Measurements from ENCODE around the gene SMARCC1. TPM values are rescaled to one million over a fixed set of nuclear protein-coding genes. Genes with fewer than 3 reads are reported as not detected.

Gene SMARCC1
- total and polyA plus RNA-seq, 4 experiments from 2014 or later = 29.5 to 101 (median 72.7) TPM

DNA sequence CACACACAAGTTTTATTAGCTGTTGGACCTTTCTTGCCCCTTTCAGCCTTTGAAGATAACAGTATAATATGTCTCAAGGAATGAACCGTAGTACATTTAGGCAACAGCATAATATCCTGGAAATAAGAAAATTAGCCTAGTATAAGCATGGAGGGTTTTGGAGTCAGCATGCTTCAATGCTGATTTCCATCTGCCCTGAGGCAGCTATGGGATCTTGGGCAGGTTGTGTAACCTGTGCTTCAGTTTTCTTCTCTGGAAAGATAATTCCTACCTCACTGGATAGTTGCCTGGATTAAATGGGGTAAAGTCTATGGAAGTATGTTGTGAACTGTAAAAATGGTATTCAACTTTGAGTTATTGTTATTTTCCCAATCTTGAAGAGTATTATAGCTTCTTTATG is 22.9 kb upstream of the SMARCC1 start:
- no peaks in the 10 kb centered on the region for H3K9me3 Mint-ChIP-seq
- peak overlapping the region in 6 of 7 donors; percentile 19 to 97 (median 86) for H3K27ac Mint-ChIP-seq
- no peak for DNase-seq
- Histone ChIP-seq H3K9me3 (ENCODE audit: control insufficient read depth in 1 of 2, low read length in 2 of 2) (no peaks in the 10 kb centered on the region), H3K36me3 (ENCODE audit: insufficient read depth, low read length) (no peaks in the 10 kb centered on the region), H3K4me3 (ENCODE audit: low read length in 2 of 2) (no peak overlapping the region), H3K27me3 (ENCODE audit: insufficient read depth, low read length) (no peaks in the 10 kb centered on the region), H3K27ac (ENCODE audit: low read depth, low read length) (peak overlapping the region; percentile 90), H3K4me1 (ENCODE audit: insufficient read depth, low read length) (peaks cover 27% of the 10 kb centered on the region)
- no peaks in the 10 kb centered on the region for H3K27me3 Mint-ChIP-seq
- H3K4me1 Mint-ChIP-seq = peaks cover 15 to 27% (median 22%) of the 10 kb centered on the region in 4 donors
- ChIA-PET CTCF (ENCODE audit: partially characterized antibody) (interaction anchor here (1.1 to 2.2 kb wide), 6 partner anchors 8 to 284 kb away, joined by 3 to 15 read pairs (median 4); no protein-coding TSS in a partner anchor), POLR2A (ENCODE audit: partially characterized antibody) (interaction anchor here (1.2 to 2.3 kb wide), 3 partner anchors 11 to 24 kb away, joined by 4 to 8 read pairs (median 7); partner anchors contain the start of gene SMARCC1)
- H3K4me3 Mint-ChIP-seq = peak overlapping the region; percentile 47 to 94 (median 92)
- H3K36me3 Mint-ChIP-seq = peaks cover 4 to 19% of the 10 kb centered on the region in 2 donors
- intact Hi-C loops (cut with micrococcal nuclease) = loop anchor here (5.0 kb wide), 1 partner anchor 292 kb away; the partner anchor contains the start of gene ELP6

GRCh38 chr3:47803480-47804025 is 21.9 kb upstream of the SMARCC1 start:
- Mint-ChIP-seq H3K4me3 (peak overlapping the region; percentile 89 to 94 (median 93)), H3K9me3 (no peaks in the 10 kb centered on the region), H3K27ac (peak overlapping the region; percentile 91 to 98 (median 96)), H3K36me3 (peaks cover 4 to 15% of the 10 kb centered on the region in 2 donors), H3K27me3 (no peaks in the 10 kb centered on the region), H3K4me1 (peaks cover 15 to 27% (median 22%) of the 10 kb centered on the region in 4 donors)
- Histone ChIP-seq H3K4me3 (ENCODE audit: low read length in 2 of 2) (peak overlapping the region; percentile 43 to 95), H3K36me3 (ENCODE audit: insufficient read depth, low read length) (no peaks in the 10 kb centered on the region), H3K27me3 (ENCODE audit: insufficient read depth, low read length) (no peaks in the 10 kb centered on the region), H3K4me1 (ENCODE audit: insufficient read depth, low read length) (peaks cover 27% of the 10 kb centered on the region), H3K9me3 (ENCODE audit: control insufficient read depth in 1 of 2, low read length in 2 of 2) (no peaks in the 10 kb centered on the region), H3K27ac (ENCODE audit: low read depth, low read length) (peak overlapping the region; percentile 90)
- POLR2A ChIA-PET (ENCODE audit: partially characterized antibody) = interaction anchor here (1.2 to 2.3 kb wide), 2 partner anchors 22 to 23 kb away, joined by 4 to 8 read pairs; partner anchors contain the start of gene SMARCC1
- DNase-seq = no peak
- CTCF ChIA-PET (ENCODE audit: partially characterized antibody) = no interaction called here
- intact Hi-C loops (cut with micrococcal nuclease) = loop anchor here (1.0 to 5.0 kb wide), 5 partner anchors 15 to 423 kb away; partner anchors contain the start of genes ELP6, PTPN23 and SMARCC1

- H3K4me3 Mint-ChIP-seq = peak within 1 kb of the TSS; percentile 93 to 97 (median 95)
- H3K27ac Mint-ChIP-seq = peak within 1 kb of the TSS; percentile 91 to 98 (median 97)
- CTCF ChIA-PET (ENCODE audit: partially characterized antibody) = interaction anchor here (1.1 to 2.6 kb wide), 3 partner anchors 22 to 281 kb away, joined by 3 to 17 read pairs (median 15); no protein-coding TSS in a partner anchor
- Histone ChIP-seq H3K36me3 (ENCODE audit: insufficient read depth, low read length) (no peaks in the 10 kb centered on the region), H3K27me3 (ENCODE audit: insufficient read depth, low read length) (no peaks in the 10 kb centered on the region), H3K27ac (ENCODE audit: low read depth, low read length) (peak within 1 kb of the TSS; percentile 90), H3K9me3 (ENCODE audit: control insufficient read depth in 1 of 2, low read length in 2 of 2) (no peaks in the 10 kb centered on the region), H3K4me3 (ENCODE audit: low read length in 2 of 2) (peak within 1 kb of the TSS; percentile 95 to 97), H3K4me1 (ENCODE audit: insufficient read depth, low read length) (peaks cover 27% of the 10 kb centered on the region)
- POLR2A ChIA-PET (ENCODE audit: partially characterized antibody) = interaction anchor here (0.9 to 1.9 kb wide), 6 partner anchors 9 to 422 kb away, joined by 3 to 8 read pairs (median 4); partner anchors contain the start of genes ELP6, PTPN23 and SCAP
- intact Hi-C loops (cut with micrococcal nuclease) = loop anchor here (1.0 to 5.0 kb wide), 5 partner anchors 14 to 422 kb away; partner anchors contain the start of genes ELP6, PTPN23 and SMARCC1
- H3K36me3 Mint-ChIP-seq = peaks cover 4 to 15% of the 10 kb centered on the region in 2 donors
- no peaks in the 10 kb centered on the region for H3K27me3 Mint-ChIP-seq
- H3K4me1 Mint-ChIP-seq = peaks cover 15 to 27% (median 22%) of the 10 kb centered on the region in 4 donors
- no peaks in the 10 kb centered on the region for H3K9me3 Mint-ChIP-seq
- DNase-seq = peak; percentile 81 to 90 (median 84)
Observed at GRCh38 chr3:47802734-47803479, 21.2 kb upstream of the SMARCC1 start, which contains the start of gene DHX30. Gene DHX30 (plus strand): TSS chr3:47803138. CDS start chr3:47810684, 7,546 bp downstream.

- Histone ChIP-seq H3K36me3 (ENCODE audit: insufficient read depth, low read length) (no peaks in the 10 kb centered on the region), H3K9me3 (ENCODE audit: control insufficient read depth in 1 of 2, low read length in 2 of 2) (no peaks in the 10 kb centered on the region), H3K27ac (ENCODE audit: low read depth, low read length) (no peak overlapping the region), H3K4me1 (ENCODE audit: insufficient read depth, low read length) (peaks cover 22% of the 10 kb centered on the region), H3K27me3 (ENCODE audit: insufficient read depth, low read length) (no peaks in the 10 kb centered on the region), H3K4me3 (ENCODE audit: low read length in 2 of 2) (no peak overlapping the region)
- intact Hi-C loops (cut with micrococcal nuclease) = loop anchor here (5.0 kb wide), 1 partner anchor 287 kb away; the partner anchor contains the start of gene ELP6
- H3K4me3 Mint-ChIP-seq = no peak overlapping the region
- H3K4me1 Mint-ChIP-seq = peaks cover 13 to 26% (median 20%) of the 10 kb centered on the region in 4 donors
- DNase-seq = no peak
- H3K36me3 Mint-ChIP-seq = peaks cover 0 to 8% of the 10 kb centered on the region in 2 donors
- ChIA-PET POLR2A (ENCODE audit: partially characterized antibody) (no interaction called here), CTCF (ENCODE audit: partially characterized antibody) (interaction anchor here (0.8 to 2.1 kb wide), 2 partner anchors 25 to 277 kb away, joined by 5 to 9 read pairs; no protein-coding TSS in a partner anchor)
- H3K27me3 Mint-ChIP-seq = peaks cover 0 to 3% of the 10 kb centered on the region in 2 donors
- H3K9me3 Mint-ChIP-seq = no peaks in the 10 kb centered on the region
- H3K27ac Mint-ChIP-seq = no peak overlapping the region
Observed at GRCh38 chr3:47799733-47800132, 18.0 kb upstream of the SMARCC1 start.

DNA sequence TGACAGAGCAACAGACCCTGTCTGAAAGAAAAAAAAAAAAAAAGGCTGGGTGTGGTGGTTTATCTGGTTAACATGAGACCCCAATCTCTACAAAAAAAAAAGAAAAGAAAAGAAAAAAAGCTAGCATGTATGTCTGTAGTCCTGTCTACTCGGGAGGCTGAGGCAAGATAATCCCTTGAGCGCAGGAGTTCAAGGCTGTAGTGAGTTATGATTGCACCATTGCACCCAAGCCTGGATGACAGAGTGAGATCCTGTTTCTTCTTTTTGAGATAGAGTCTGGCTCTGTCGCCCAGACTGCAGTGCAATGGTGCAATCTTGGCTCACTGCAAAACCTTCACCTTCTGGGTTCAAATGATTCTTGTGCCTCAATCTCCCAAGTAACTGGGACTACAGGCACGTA is 12.9 kb upstream of the SMARCC1 start:
- H3K9me3 ChIP-seq (ENCODE audit: control insufficient read depth in 1 of 2, low read length in 2 of 2) = no peaks in the 10 kb centered on the region
- no peak for DNase-seq

DNA sequence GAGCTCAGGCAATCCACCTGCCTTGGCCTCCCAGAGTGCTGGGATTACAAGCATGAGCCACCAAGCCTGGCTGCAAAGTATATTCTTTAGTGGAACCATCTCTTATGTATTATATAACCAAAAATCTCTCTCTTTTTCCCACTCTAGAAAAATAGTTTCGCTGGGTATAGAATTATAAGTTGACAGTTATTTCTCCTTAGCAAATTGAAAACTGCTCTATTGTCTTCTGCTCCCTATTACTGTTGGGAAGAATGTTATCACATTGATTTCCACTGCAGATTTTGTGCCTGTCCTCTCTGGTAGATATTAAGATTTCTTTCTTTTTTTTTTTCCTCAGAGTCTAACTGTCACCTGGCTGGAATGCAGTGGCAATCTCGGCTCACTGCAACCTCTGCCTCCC is 11.0 kb upstream of the SMARCC1 start:
- H3K4me3 Mint-ChIP-seq = no peak overlapping the region

More for the DNA sequence above, 12.9 kb upstream of the SMARCC1 start:
- Histone ChIP-seq H3K27ac (ENCODE audit: low read depth, low read length) (no peak overlapping the region), H3K36me3 (ENCODE audit: insufficient read depth, low read length) (no peaks in the 10 kb centered on the region), H3K4me3 (ENCODE audit: low read length in 2 of 2) (no peak overlapping the region), H3K4me1 (ENCODE audit: insufficient read depth, low read length) (no peaks in the 10 kb centered on the region), H3K27me3 (ENCODE audit: insufficient read depth, low read length) (no peaks in the 10 kb centered on the region)
- ChIA-PET POLR2A (ENCODE audit: partially characterized antibody) (interaction anchor here (1.3 kb wide), 1 partner anchor 8 kb away, joined by 3 read pairs; no protein-coding TSS in a partner anchor), CTCF (ENCODE audit: partially characterized antibody) (no interaction called here)
- Mint-ChIP-seq H3K9me3 (peaks cover 0 to 2% (median 0%) of the 10 kb centered on the region in 8 donors), H3K36me3 (no peaks in the 10 kb centered on the region), H3K27me3 (peaks cover 0 to 3% of the 10 kb centered on the region in 2 donors), H3K27ac (no peak overlapping the region), H3K4me1 (no peaks in the 10 kb centered on the region), H3K4me3 (no peak overlapping the region)
- intact Hi-C loops (cut with micrococcal nuclease) = no loop called here

More for the DNA sequence above, 11.0 kb upstream of the SMARCC1 start:
- Histone ChIP-seq H3K4me1 (ENCODE audit: insufficient read depth, low read length) (no peaks in the 10 kb centered on the region), H3K36me3 (ENCODE audit: insufficient read depth, low read length) (no peaks in the 10 kb centered on the region), H3K27ac (ENCODE audit: low read depth, low read length) (no peak overlapping the region), H3K4me3 (ENCODE audit: low read length in 2 of 2) (no peak overlapping the region), H3K27me3 (ENCODE audit: insufficient read depth, low read length) (no peaks in the 10 kb centered on the region), H3K9me3 (ENCODE audit: control insufficient read depth in 1 of 2, low read length in 2 of 2) (no peaks in the 10 kb centered on the region)
- no peak for DNase-seq
- Mint-ChIP-seq H3K27me3 (peaks cover 0 to 3% of the 10 kb centered on the region in 2 donors), H3K4me1 (peaks cover 0 to 1% (median 0%) of the 10 kb centered on the region in 4 donors), H3K9me3 (peaks cover 0 to 2% (median 0%) of the 10 kb centered on the region in 8 donors), H3K27ac (no peak overlapping the region), H3K36me3 (no peaks in the 10 kb centered on the region)
- intact Hi-C loops (cut with micrococcal nuclease) = no loop called here
- ChIA-PET CTCF (ENCODE audit: partially characterized antibody) (no interaction called here), POLR2A (ENCODE audit: partially characterized antibody) (no interaction called here)
